Effector memory CD4-positive, alpha-beta T cell (primary cell): Measurements from ENCODE around the gene VAV2.
A peak's percentile ranks its signal among the peaks of the same experiment; 100 is the strongest.

Source experiments
- DNase-seq, 3 donors: peaks; one replicate each; pipeline ENCODE4 v3.0.0-alpha.2; 2020
- H3K27ac ChIP-seq: 2 replicates; pipeline ENCODE4 v1.7.0; 2013; ENCODE audit warnings: mild to moderate bottlenecking, low read length, moderate library complexity; ENCODE audit not compliant: insufficient read depth, poor library complexity, severe bottlenecking
- H3K27me3 ChIP-seq: replicated peaks from 2 replicates; pipeline ENCODE4 v1.7.0; 2013; ENCODE audit warnings: mild to moderate bottlenecking, low read length; ENCODE audit not compliant: insufficient read depth, control insufficient read depth, poor library complexity, severe bottlenecking
- H3K36me3 ChIP-seq: 2 replicates; pipeline ENCODE4 v1.7.0; 2013; ENCODE audit warnings: mild to moderate bottlenecking, low read length, moderate library complexity; ENCODE audit not compliant: control insufficient read depth, insufficient read depth
- H3K4me1 ChIP-seq: 2 replicates; pipeline ENCODE4 v1.7.0; 2013; ENCODE audit warnings: low read length, mild to moderate bottlenecking; ENCODE audit not compliant: control insufficient read depth, insufficient read depth, poor library complexity, severe bottlenecking
- H3K4me3 ChIP-seq: 2 replicates; pipeline ENCODE4 v1.7.0; 2013; ENCODE audit warnings: low read length, low read depth, mild to moderate bottlenecking; ENCODE audit not compliant: insufficient read depth, poor library complexity, severe bottlenecking
- H3K9me3 ChIP-seq: 2 replicates; pipeline ENCODE4 v1.7.0; 2013; ENCODE audit warnings: mild to moderate bottlenecking, low read length, moderate library complexity; ENCODE audit not compliant: control insufficient read depth

VAV2 gene

GRCh38 chr9:133874060-133874657 is 118.0 kb downstream of the VAV2 start:
- Histone ChIP-seq H3K27me3 (no peaks in the 10 kb centered on the region), H3K36me3 (no peaks in the 10 kb centered on the region), H3K4me1 (peaks cover 3% of the 10 kb centered on the region), H3K9me3 (no peaks in the 10 kb centered on the region), H3K4me3 (no peak overlapping the region), H3K27ac (no peak overlapping the region)
- DNase-seq: no peak

- H3K9me3 ChIP-seq: no peaks in the 10 kb centered on the region
- peaks cover 3% of the 10 kb centered on the region for H3K4me1 ChIP-seq
- no peak overlapping the region for H3K27ac ChIP-seq
- DNase-seq: no peak
- H3K36me3 ChIP-seq: no peaks in the 10 kb centered on the region
- H3K4me3 ChIP-seq: no peak overlapping the region
- no peaks in the 10 kb centered on the region for H3K27me3 ChIP-seq
These were observed 118.6 kb downstream of the VAV2 start for GRCh38 chr9:133873461-133873891.

DNA sequence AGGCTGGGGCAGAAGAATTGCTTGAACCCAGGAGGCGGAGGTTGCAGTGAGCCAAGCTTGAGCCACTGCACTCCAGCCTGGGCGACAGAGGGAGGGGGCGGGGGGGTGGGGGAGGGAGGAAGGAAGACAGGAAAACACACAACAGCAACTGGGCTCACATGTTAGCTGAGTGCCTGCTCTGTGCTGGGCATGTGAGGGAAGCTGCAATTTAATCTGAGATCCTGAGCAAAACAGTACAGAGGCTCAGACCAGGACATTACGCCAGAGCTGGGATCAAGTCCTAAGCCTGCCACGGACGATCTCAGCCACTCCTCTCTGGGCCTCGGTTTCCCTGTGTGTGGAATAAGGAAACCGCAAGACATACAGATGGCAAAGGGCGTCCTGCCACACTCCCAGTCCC is 119.1 kb downstream of the VAV2 start:
- H3K4me1 ChIP-seq: peaks cover 3% of the 10 kb centered on the region
- no peak overlapping the region for H3K4me3 ChIP-seq
- no peaks in the 10 kb centered on the region for H3K27me3 ChIP-seq
- H3K27ac ChIP-seq: no peak overlapping the region
- H3K9me3 ChIP-seq: no peaks in the 10 kb centered on the region
- H3K36me3 ChIP-seq: no peaks in the 10 kb centered on the region
- DNase-seq: no peak

GRCh38 chr9:133870598-133871595 is 121.2 kb downstream of the VAV2 start:
- peaks cover 3% of the 10 kb centered on the region for H3K4me1 ChIP-seq
- H3K4me3 ChIP-seq: no peak overlapping the region

GRCh38 chr9:133869674-133870405 is 122.3 kb downstream of the VAV2 start:
- Histone ChIP-seq H3K27me3 (no peaks in the 10 kb centered on the region), H3K36me3 (no peaks in the 10 kb centered on the region), H3K4me3 (peak overlapping the region; percentile 4), H3K4me1 (peaks cover 3% of the 10 kb centered on the region), H3K9me3 (no peaks in the 10 kb centered on the region), H3K27ac (no peak overlapping the region)
- DNase-seq: no peak

More at GRCh38 chr9:133870598-133871595, 121.2 kb downstream of the VAV2 start:
- H3K9me3 ChIP-seq: no peaks in the 10 kb centered on the region
- DNase-seq: no peak
- no peaks in the 10 kb centered on the region for H3K36me3 ChIP-seq
- H3K27ac ChIP-seq: no peak overlapping the region
- H3K27me3 ChIP-seq: no peaks in the 10 kb centered on the region

DNA sequence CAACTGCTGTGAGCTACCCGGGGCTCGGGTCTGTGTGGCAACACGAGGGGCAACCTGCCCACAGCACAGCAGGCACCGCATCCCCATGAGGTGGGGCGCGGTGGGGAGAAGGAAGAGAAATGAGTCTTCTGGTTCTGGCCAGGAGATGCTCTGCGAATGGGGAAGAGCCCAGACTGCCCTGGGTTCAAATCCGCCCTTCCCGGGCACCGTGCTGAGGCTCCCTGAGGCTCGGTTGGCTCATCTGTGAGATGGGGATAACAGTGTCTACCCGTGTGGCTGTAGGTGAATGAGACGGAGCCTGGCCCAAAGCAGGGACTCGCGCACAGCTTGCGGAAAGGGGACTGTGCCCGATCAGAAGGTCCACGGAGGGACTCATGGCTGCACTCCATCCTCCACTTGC is 123.9 kb downstream of the VAV2 start:
- Histone ChIP-seq H3K4me1 (peaks cover 3% of the 10 kb centered on the region), H3K36me3 (no peaks in the 10 kb centered on the region), H3K27ac (no peak overlapping the region), H3K4me3 (no peak overlapping the region), H3K9me3 (no peaks in the 10 kb centered on the region), H3K27me3 (no peaks in the 10 kb centered on the region)
- no peak for DNase-seq

- Histone ChIP-seq H3K36me3 (no peaks in the 10 kb centered on the region), H3K9me3 (no peaks in the 10 kb centered on the region), H3K27me3 (no peaks in the 10 kb centered on the region), H3K4me1 (peaks cover 3% of the 10 kb centered on the region), H3K4me3 (no peak overlapping the region), H3K27ac (no peak overlapping the region)
- DNase-seq: no peak
These were observed 125.2 kb downstream of the VAV2 start for GRCh38 chr9:133866946-133867345.

GRCh38 chr9:133864011-133864410 is 128.1 kb downstream of the VAV2 start:
- H3K27me3 ChIP-seq: no peaks in the 10 kb centered on the region
- DNase-seq: no peak
- no peaks in the 10 kb centered on the region for H3K36me3 ChIP-seq
- H3K4me3 ChIP-seq: no peak overlapping the region
- H3K27ac ChIP-seq: no peak overlapping the region
- H3K4me1 ChIP-seq: no peaks in the 10 kb centered on the region
- no peaks in the 10 kb centered on the region for H3K9me3 ChIP-seq

GRCh38 chr9:133863257-133863592 is 128.9 kb downstream of the VAV2 start:
- Histone ChIP-seq H3K9me3 (no peaks in the 10 kb centered on the region), H3K27ac (no peak overlapping the region), H3K4me3 (no peak overlapping the region), H3K36me3 (no peaks in the 10 kb centered on the region), H3K4me1 (no peaks in the 10 kb centered on the region), H3K27me3 (no peaks in the 10 kb centered on the region)
- no peak for DNase-seq
